Astrocyte of the cerebellum (primary cell): ENCODE data around the gene RNF212.

Experiments used
- DNase-seq: peaks from one replicate; pipeline ENCODE4 v3.0.0-alpha.2; 2011; ENCODE audit warnings: low read depth
- H3K4me3 ChIP-seq: 2 replicates; pipeline ENCODE4 v1.5.1; 2011; ENCODE audit warnings: mild to moderate bottlenecking, low read depth, low read length, moderate library complexity
- CTCF ChIP-seq: IDR thresholded peaks from 2 replicates; pipeline ENCODE4 v1.5.1; 2012; ENCODE audit warnings: low read length, low read depth, moderate library complexity, mild to moderate bottlenecking; ENCODE audit errors: missing control alignments
- in situ Hi-C: cut with HindIII; loops from 2 replicates; pipeline ENCODE4 v1.10.0; 2017; ENCODE audit warnings: low sequenced_read_pairs

Gene RNF212

GRCh38 chr4:1028574-1029220, 84.7 kb downstream of the RNF212 start:
- no peak overlapping the region for H3K4me3 ChIP-seq
- DNase-seq, result no peak
- in situ Hi-C loops, result no loop called here
- no peak for TF ChIP-seq CTCF

- TF ChIP-seq CTCF, result no peak
- no peak for DNase-seq
- in situ Hi-C loops, result no loop called here
- no peak overlapping the region for H3K4me3 ChIP-seq
Measured at GRCh38 chr4:1027915-1028238, 85.5 kb downstream of the RNF212 start.

- no peak overlapping the region for H3K4me3 ChIP-seq
- DNase-seq, result no peak
- no peak for TF ChIP-seq CTCF
- in situ Hi-C loops, result no loop called here
Measured at GRCh38 chr4:1027219-1027914, 86.0 kb downstream of the RNF212 start.

GRCh38 chr4:1026115-1026514, 87.2 kb downstream of the RNF212 start:
- H3K4me3 ChIP-seq, result no peak overlapping the region
- no peak for DNase-seq
- in situ Hi-C loops, result no loop called here
- no peak for TF ChIP-seq CTCF

GRCh38 chr4:1024882-1025545, 88.3 kb downstream of the RNF212 start:
- TF ChIP-seq CTCF, result no peak
- in situ Hi-C loops, result no loop called here
- H3K4me3 ChIP-seq, result no peak overlapping the region

GRCh38 chr4:1023895-1024740, 89.2 kb downstream of the RNF212 start:
- no peak for TF ChIP-seq CTCF
- in situ Hi-C loops, result no loop called here
- no peak overlapping the region for H3K4me3 ChIP-seq
- DNase-seq, result no peak

More at GRCh38 chr4:1024882-1025545, 88.3 kb downstream of the RNF212 start:
- no peak for DNase-seq
